PC-3 (cell line): ENCODE results near the gene DLGAP4. TPM values are rescaled to one million over a fixed set of nuclear protein-coding genes. Genes with fewer than 3 reads are reported as not detected.
"Not testable (repeated sequence)": the region's sequence is repeated elsewhere in the genome, so short reads cannot be mapped to it uniquely, and the experiment has no call there.

Source experiments
- ATAC-seq: fragments of 200-7000 bp; cut with Tn5 transposase; 2 replicates; pipeline ENCODE4 v1.9.1; 2020; ENCODE audit warnings: mild to moderate bottlenecking, moderate library complexity
- BruUV-seq: library from RNA; stranded (reverse); fragments of 400-500 nt; replicated peaks from 2 replicates; lab custom pipeline; 2021; lab: Mats Ljungman, UMichigan
- CTCF ChIA-PET: fragments of 300-600 bp; sonication (Branson Sonifier 250); formaldehyde crosslinking; loops from one replicate; lab custom pipeline; 2022; ENCODE audit warnings: antibody characterized with exemption; lab: Charles Lee
- POLR2A ChIA-PET: fragments of 300-600 bp; sonication (Branson Sonifier 250); formaldehyde crosslinking; loops from one replicate; lab custom pipeline; 2022; ENCODE audit warnings: antibody characterized with exemption; ENCODE audit not compliant: unreplicated experiment; lab: Charles Lee
- DNase-seq: peaks from one replicate; pipeline ENCODE4 v3.0.0-alpha.2; 2015
- H2AFZ ChIP-seq: fragments of 300-600 bp; sonication (generic); 2 replicates; pipeline ENCODE4 v1.6.0; 2016; ENCODE audit warnings: antibody characterized with exemption, low read length
- H3F3A ChIP-seq: fragments of 300-600 bp; sonication (generic); one replicate; pipeline ENCODE4 v1.6.0; 2017; ENCODE audit warnings: antibody characterized with exemption, low read length, control low read depth, mild to moderate bottlenecking; ENCODE audit not compliant: unreplicated experiment
- H3K27ac ChIP-seq: fragments of 300-600 bp; sonication (generic); 2 replicates; pipeline ENCODE4 v1.5.1; 2016; ENCODE audit warnings: mild to moderate bottlenecking, low read length
- H3K27me3 ChIP-seq: fragments of 300-600 bp; sonication (generic); 2 replicates; pipeline ENCODE4 v1.6.1; 2016; ENCODE audit warnings: low read length, mixed read lengths
- H3K36me3 ChIP-seq: fragments of 300-600 bp; sonication (generic); 2 replicates; pipeline ENCODE4 v1.6.1; 2016; ENCODE audit warnings: low read depth, mixed run types, low read length, mixed read lengths
- H3K4me1 ChIP-seq: fragments of 300-600 bp; sonication (generic); 2 replicates; pipeline ENCODE4 v1.5.1; 2016; ENCODE audit warnings: low read length; ENCODE audit not compliant: insufficient read depth
- H3K4me2 ChIP-seq: fragments of 300-600 bp; sonication (generic); 2 replicates; pipeline ENCODE4 v1.6.0; 2016; ENCODE audit warnings: low read length
- H3K4me3 ChIP-seq: fragments of 300-600 bp; sonication (generic); 2 replicates; pipeline ENCODE4 v1.5.1; 2016; ENCODE audit warnings: mild to moderate bottlenecking, low read length, mixed read lengths
- H3K79me2 ChIP-seq: fragments of 300-600 bp; sonication (generic); 2 replicates; pipeline ENCODE4 v1.6.1; 2017; ENCODE audit warnings: low read length, mixed read lengths
- H3K9ac ChIP-seq: fragments of 300-600 bp; sonication (generic); 2 replicates; pipeline ENCODE4 v1.6.0; 2016; ENCODE audit warnings: mild to moderate bottlenecking, low read length
- H3K9me2 ChIP-seq: fragments of 300-600 bp; sonication (generic); replicated peaks from 2 replicates; pipeline ENCODE4 v1.6.1; 2016; ENCODE audit warnings: mixed run types, low read length, mixed read lengths
- H3K9me3 ChIP-seq: fragments of 300-600 bp; sonication (generic); 2 replicates; pipeline ENCODE4 v1.6.1; 2016; ENCODE audit warnings: low read length, mixed read lengths
- H4K20me1 ChIP-seq: fragments of 300-600 bp; sonication (generic); 2 replicates; pipeline ENCODE4 v1.6.1; 2016; ENCODE audit warnings: low read length, mixed read lengths
- EZH2 ChIP-seq: fragments of 300-600 bp; sonication (generic); IDR thresholded peaks from one replicate; pipeline ENCODE4 v1.6.1; 2017; ENCODE audit warnings: antibody characterized with exemption, mild to moderate bottlenecking, low read length; ENCODE audit not compliant: unreplicated experiment
- EZH2phosphoT487 ChIP-seq: fragments of 300-600 bp; sonication (generic); IDR thresholded peaks from 2 replicates; pipeline ENCODE4 v1.6.1; 2018; ENCODE audit warnings: mild to moderate bottlenecking, antibody characterized with exemption, low read length, borderline replicate concordance
- intact Hi-C: fragments of 100-400 bp; cut with micrococcal nuclease; formaldehyde crosslinking; loops from 2 replicates; pipeline ENCODE4 v1.9.0; 2023
- total RNA-seq: library from RNA; depleted of rRNA; stranded (reverse); fragments of >200 nt; gene quantifications from 2 replicates; pipeline ENCODE4 v1.2.3, GENCODE V29; 2014
- TF ChIP-seq, protein P1 (sequence below): fragments of 300-600 bp; sonication (generic); conservative IDR thresholded peaks from 2 replicates; pipeline ENCODE4 v1.5.1; 2017; ENCODE audit warnings: antibody characterized with exemption, low read depth, mild to moderate bottlenecking, low read length

The DLGAP4 gene
- total RNA-seq, 1 experiment from 2014 or later, result 21.0 TPM

DNA sequence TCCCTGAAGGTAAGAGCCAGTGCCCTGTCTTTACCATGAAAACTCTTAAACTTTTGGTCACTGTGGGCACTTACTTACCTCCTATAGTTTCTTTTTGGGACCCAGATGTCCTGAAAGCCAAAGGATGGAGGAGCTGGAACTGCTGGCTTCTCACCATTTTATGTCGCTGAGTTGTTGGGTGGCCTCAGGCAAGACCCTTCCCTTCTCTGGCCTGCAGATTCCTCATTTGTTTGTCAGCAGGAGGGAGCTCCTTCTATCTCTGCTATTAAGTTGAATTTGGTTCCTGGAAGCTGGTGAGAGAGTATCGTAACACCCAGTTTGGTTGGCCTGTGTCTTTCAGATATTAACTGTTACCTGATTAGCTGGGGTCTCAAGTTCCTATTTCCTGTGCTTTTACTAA lies 167.0 kb downstream of the DLGAP4 start:
- H2AFZ ChIP-seq, result no peak overlapping the region
- no peaks in the 10 kb centered on the region; the same call in 1 of the 2 replicates for H3K36me3 ChIP-seq
- no peaks in the 10 kb centered on the region for H3K9me2 ChIP-seq
- H3K4me3 ChIP-seq, result no peak overlapping the region
- H3F3A ChIP-seq, result no peaks in the 10 kb centered on the region
- BruUV-seq, result no TSS peak
- no peaks in the 10 kb centered on the region for H3K27me3 ChIP-seq
- no peak for TF ChIP-seq EZH2
- no peak for TF ChIP-seq EZH2phosphoT487
- TF ChIP-seq, protein P1, sequence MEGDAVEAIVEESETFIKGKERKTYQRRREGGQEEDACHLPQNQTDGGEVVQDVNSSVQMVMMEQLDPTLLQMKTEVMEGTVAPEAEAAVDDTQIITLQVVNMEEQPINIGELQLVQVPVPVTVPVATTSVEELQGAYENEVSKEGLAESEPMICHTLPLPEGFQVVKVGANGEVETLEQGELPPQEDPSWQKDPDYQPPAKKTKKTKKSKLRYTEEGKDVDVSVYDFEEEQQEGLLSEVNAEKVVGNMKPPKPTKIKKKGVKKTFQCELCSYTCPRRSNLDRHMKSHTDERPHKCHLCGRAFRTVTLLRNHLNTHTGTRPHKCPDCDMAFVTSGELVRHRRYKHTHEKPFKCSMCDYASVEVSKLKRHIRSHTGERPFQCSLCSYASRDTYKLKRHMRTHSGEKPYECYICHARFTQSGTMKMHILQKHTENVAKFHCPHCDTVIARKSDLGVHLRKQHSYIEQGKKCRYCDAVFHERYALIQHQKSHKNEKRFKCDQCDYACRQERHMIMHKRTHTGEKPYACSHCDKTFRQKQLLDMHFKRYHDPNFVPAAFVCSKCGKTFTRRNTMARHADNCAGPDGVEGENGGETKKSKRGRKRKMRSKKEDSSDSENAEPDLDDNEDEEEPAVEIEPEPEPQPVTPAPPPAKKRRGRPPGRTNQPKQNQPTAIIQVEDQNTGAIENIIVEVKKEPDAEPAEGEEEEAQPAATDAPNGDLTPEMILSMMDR, result no peak
- H3K9me3 ChIP-seq, result no peaks in the 10 kb centered on the region
- ChIA-PET CTCF (interaction anchor here (0.6 kb wide), 2 partner anchors 381 to 910 kb away, joined by 5 to 16 read pairs; no protein-coding TSS in a partner anchor), POLR2A (no interaction called here)
- no peak overlapping the region; the same call in 1 of the 2 replicates for H3K4me2 ChIP-seq
- H4K20me1 ChIP-seq, result peaks cover 19% of the 10 kb centered on the region
- H3K79me2 ChIP-seq, result peaks cover 92% of the 10 kb centered on the region
- no peak overlapping the region for H3K9ac ChIP-seq
- ATAC-seq, result no peak
- no peak overlapping the region for H3K27ac ChIP-seq
- H3K4me1 ChIP-seq, result peaks cover 26% of the 10 kb centered on the region
- intact Hi-C loops, result no loop called here
- DNase-seq, result no peak

DNA sequence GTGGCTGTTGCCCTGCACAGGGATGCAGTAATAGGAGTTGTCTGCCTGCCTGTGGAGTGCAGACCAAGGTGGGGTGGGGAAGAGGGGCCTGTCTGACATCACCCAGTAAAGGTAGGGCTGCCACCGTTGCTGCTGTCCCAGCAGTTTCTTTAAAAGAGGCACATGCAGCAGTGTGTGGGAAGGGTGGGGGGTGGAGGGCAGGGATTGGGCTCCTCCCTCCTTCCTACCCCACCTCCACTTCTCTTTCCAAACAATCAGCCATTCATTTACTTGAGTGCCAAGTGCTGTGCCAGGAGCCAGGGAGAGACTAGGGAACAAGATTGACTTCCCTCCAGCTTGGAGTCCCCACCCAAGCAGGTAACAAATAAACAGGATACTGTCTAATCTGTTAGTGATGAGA lies 168.4 kb downstream of the DLGAP4 start:
- Histone ChIP-seq H3K27me3 (no peaks in the 10 kb centered on the region), H3K9me3 (no peaks in the 10 kb centered on the region), H3K27ac (no peak overlapping the region), H3K4me1 (peaks cover 26% of the 10 kb centered on the region), H3K36me3 (no peaks in the 10 kb centered on the region), H3K4me2 (peak overlapping the region; percentile 38), H3K79me2 (peaks cover 93% of the 10 kb centered on the region), H3K9ac (no peak overlapping the region), H3K4me3 (no peak overlapping the region), H3F3A (no peaks in the 10 kb centered on the region), H4K20me1 (peaks cover 23% of the 10 kb centered on the region), H2AFZ (no peak overlapping the region), H3K9me2 (no peaks in the 10 kb centered on the region)
- POLR2A ChIA-PET, result no interaction called here
- DNase-seq, result no peak
- peak; percentile 14; the same call in 1 of the 2 replicates for ATAC-seq
- intact Hi-C loops, result no loop called here
- no TSS peak for BruUV-seq
- TF ChIP-seq EZH2phosphoT487, result no peak
- TF ChIP-seq EZH2, result no peak
- TF ChIP-seq, protein P1, result no peak
- CTCF ChIA-PET, result no interaction called here

DNA sequence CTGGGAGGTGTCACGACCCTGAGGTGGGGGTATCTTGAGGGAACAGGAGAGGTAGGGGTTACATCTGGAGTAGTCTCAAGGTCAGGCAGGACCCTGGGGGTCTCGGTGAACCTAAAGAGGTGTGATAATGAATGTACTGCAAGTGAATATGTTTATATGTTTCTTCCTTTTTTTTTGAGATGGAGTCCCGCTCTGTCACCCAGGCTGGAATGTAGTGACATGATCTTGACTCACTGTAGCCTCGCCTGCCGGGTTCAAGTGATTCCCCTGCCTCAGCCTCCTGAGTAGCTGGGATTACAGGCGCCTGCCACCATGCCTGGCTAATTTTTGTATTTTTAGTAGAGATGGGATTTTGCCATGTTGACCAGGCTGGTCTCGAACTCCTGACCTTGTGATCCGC lies 168.9 kb downstream of the DLGAP4 start:
- intact Hi-C loops, H3K27me3 ChIP-seq, ATAC-seq, H3K4me3 ChIP-seq, H3K9ac ChIP-seq, H3K36me3 ChIP-seq, H2AFZ ChIP-seq, BruUV-seq, H3F3A ChIP-seq, CTCF ChIA-PET, H3K9me3 ChIP-seq, H3K9me2 ChIP-seq, H3K27ac ChIP-seq: not testable (repeated sequence)
- POLR2A ChIA-PET, result interaction anchor here (0.6 kb wide), 1 partner anchor 1131 kb away, joined by 3 read pairs; no protein-coding TSS in a partner anchor
- Histone ChIP-seq H3K4me1 (peaks cover 26% of the 10 kb centered on the region), H4K20me1 (peaks cover 23% of the 10 kb centered on the region), H3K79me2 (peaks cover 93% of the 10 kb centered on the region), H3K4me2 (peak overlapping the region; percentile 38; the same call in 1 of the 2 replicates)
- DNase-seq, result peak; percentile 39
